ENCODE results near the gene FANCD2.
"Not testable (repeated sequence)": the region's sequence is repeated elsewhere in the genome, so short reads cannot be mapped to it uniquely, and the experiment has no call there.

The FANCD2 gene

GRCh38 chr3:10000686-10001085, 25.6 kb upstream of the FANCD2 start:
- no peak for FAIRE-seq
- DNase-seq (ENCODE audit: insufficient read length, low spot score), result no peak
- TF ChIP-seq CTCF (IDR thresholded peaks at IDR 0.05; ENCODE audit: insufficient read depth, missing control alignments), result no peak

- TF ChIP-seq CTCF (IDR thresholded peaks at IDR 0.05; ENCODE audit: insufficient read depth, missing control alignments), result no peak
- DNase-seq (ENCODE audit: insufficient read length, low spot score) (no peak), FAIRE-seq (no peak)
Observed at GRCh38 chr3:10002951-10003350, 23.3 kb upstream of the FANCD2 start.

GRCh38 chr3:10004506-10004905, 21.7 kb upstream of the FANCD2 start:
- TF ChIP-seq CTCF (IDR thresholded peaks at IDR 0.05; ENCODE audit: insufficient read depth, missing control alignments), result no peak
- FAIRE-seq (no peak), DNase-seq (ENCODE audit: insufficient read length, low spot score) (no peak)

GRCh38 chr3:10004960-10005564, 21.2 kb upstream of the FANCD2 start:
- no peak for DNase-seq (ENCODE audit: insufficient read length, low spot score)
- no peak for FAIRE-seq
- TF ChIP-seq CTCF (IDR thresholded peaks at IDR 0.05; ENCODE audit: insufficient read depth, missing control alignments), result no peak

GRCh38 chr3:10006048-10006761, 20.0 kb upstream of the FANCD2 start:
- FAIRE-seq, result no peak
- no peak for DNase-seq (ENCODE audit: insufficient read length, low spot score)
- TF ChIP-seq CTCF (IDR thresholded peaks at IDR 0.05; ENCODE audit: insufficient read depth, missing control alignments), result no peak

- FAIRE-seq, result no peak
- TF ChIP-seq CTCF (IDR thresholded peaks at IDR 0.05; ENCODE audit: insufficient read depth, missing control alignments), result no peak
- DNase-seq (ENCODE audit: insufficient read length, low spot score), result no peak
Observed at GRCh38 chr3:10006762-10007090, 19.5 kb upstream of the FANCD2 start.

- DNase-seq (ENCODE audit: insufficient read length, low spot score) (no peak), FAIRE-seq (no peak)
- no peak for TF ChIP-seq CTCF (IDR thresholded peaks at IDR 0.05; ENCODE audit: insufficient read depth, missing control alignments)
Observed at GRCh38 chr3:10007126-10007782, 19.0 kb upstream of the FANCD2 start.

- not testable (repeated sequence) for DNase-seq (ENCODE audit: insufficient read length, low spot score); FAIRE-seq
Observed at GRCh38 chr3:10008216-10008587, 18.0 kb upstream of the FANCD2 start.
